ENCODE results near the gene PECR. TPM values are rescaled to one million over a fixed set of nuclear protein-coding genes. Genes with fewer than 3 reads are reported as not detected.

Gene PECR
- total and polyA plus RNA-seq, 2 of the 13 experiments (the other 11 are each of a cell fraction or from before 2014, with no cell fraction given): 151 to 153 TPM

DNA sequence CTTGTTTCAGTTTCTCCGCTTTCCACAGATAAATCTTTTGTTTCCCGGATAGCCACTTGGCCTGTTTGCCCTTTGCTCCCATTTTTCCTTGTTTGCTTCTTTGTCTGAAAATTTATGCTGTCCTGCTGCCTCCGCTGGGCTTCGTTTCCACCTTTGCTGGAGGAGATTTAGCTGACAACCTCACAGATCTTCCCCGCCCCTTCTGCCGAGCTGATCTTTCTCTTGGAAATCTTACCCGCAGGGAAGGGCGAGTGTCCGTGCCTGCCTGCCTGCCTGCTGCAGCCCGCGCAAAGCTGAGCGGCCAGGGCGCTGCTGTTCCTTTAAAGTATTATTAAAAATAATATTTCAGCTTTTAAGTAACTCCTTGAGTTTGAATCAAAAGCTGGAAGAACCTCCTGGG, 26.2 kb upstream of the PECR start (continued):
- TF ChIP-seq ZNF292 (CRISPR knock-in tag; IDR thresholded peaks at IDR 0.05; ENCODE audit: borderline replicate concordance, low read depth) (peak; percentile 81; the same call in 1 of the 2 replicates), ZBTB37 (CRISPR knock-in tag; IDR thresholded peaks at IDR 0.05) (no peak), HMGXB4 (CRISPR knock-in tag; IDR thresholded peaks at IDR 0.05; ENCODE audit: borderline replicate concordance in 1 of 2, low read depth in 1 of 2) (0 out of 4 replicates have a peak, but pooled peaks of 1 of the 2 experiments have one; percentile 62), MXD4 (CRISPR knock-in tag; IDR thresholded peaks at IDR 0.05) (0 out of 2 replicates have a peak, but pooled peaks have one; percentile 5), POLR2G (IDR thresholded peaks at IDR 0.05; ENCODE audit: low read depth, low read length) (peak; percentile 42; the same call in 1 of the 2 replicates), ZNF567 (CRISPR knock-in tag; IDR thresholded peaks at IDR 0.05; ENCODE audit: borderline replicate concordance) (0 out of 2 replicates have a peak, but pooled peaks have one; percentile 78), ZNF142 (CRISPR knock-in tag; IDR thresholded peaks at IDR 0.05) (peak; percentile 75; the same call in 1 of the 2 replicates), ZFP36L2 (CRISPR knock-in tag; IDR thresholded peaks at IDR 0.05) (no peak), KMT2A (CRISPR knock-in tag; IDR thresholded peaks at IDR 0.05) (peak; percentile 69; the same call in 1 of the 2 replicates), GATAD1 (CRISPR knock-in tag; IDR thresholded peaks at IDR 0.05) (peak; percentile 55; the same call in 1 of the 2 replicates), ZNF251 (CRISPR knock-in tag; IDR thresholded peaks at IDR 0.05) (no peak), SOX5 (CRISPR knock-in tag; IDR thresholded peaks at IDR 0.05; ENCODE audit: borderline replicate concordance) (0 out of 2 replicates have a peak, but pooled peaks have one; percentile 10)
- TF ChIP-seq, protein P1, sequence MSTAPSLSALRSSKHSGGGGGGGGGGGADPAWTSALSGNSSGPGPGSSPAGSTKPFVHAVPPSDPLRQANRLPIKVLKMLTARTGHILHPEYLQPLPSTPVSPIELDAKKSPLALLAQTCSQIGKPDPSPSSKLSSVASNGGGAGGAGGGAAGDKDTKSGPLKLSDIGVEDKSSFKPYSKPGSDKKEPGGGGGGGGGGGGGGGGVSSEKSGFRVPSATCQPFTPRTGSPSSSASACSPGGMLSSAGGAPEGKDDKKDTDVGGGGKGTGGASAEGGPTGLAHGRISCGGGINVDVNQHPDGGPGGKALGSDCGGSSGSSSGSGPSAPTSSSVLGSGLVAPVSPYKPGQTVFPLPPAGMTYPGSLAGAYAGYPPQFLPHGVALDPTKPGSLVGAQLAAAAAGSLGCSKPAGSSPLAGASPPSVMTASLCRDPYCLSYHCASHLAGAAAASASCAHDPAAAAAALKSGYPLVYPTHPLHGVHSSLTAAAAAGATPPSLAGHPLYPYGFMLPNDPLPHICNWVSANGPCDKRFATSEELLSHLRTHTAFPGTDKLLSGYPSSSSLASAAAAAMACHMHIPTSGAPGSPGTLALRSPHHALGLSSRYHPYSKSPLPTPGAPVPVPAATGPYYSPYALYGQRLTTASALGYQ (CRISPR knock-in tag; IDR thresholded peaks at IDR 0.05): no peak
- TF ChIP-seq, protein P2, sequence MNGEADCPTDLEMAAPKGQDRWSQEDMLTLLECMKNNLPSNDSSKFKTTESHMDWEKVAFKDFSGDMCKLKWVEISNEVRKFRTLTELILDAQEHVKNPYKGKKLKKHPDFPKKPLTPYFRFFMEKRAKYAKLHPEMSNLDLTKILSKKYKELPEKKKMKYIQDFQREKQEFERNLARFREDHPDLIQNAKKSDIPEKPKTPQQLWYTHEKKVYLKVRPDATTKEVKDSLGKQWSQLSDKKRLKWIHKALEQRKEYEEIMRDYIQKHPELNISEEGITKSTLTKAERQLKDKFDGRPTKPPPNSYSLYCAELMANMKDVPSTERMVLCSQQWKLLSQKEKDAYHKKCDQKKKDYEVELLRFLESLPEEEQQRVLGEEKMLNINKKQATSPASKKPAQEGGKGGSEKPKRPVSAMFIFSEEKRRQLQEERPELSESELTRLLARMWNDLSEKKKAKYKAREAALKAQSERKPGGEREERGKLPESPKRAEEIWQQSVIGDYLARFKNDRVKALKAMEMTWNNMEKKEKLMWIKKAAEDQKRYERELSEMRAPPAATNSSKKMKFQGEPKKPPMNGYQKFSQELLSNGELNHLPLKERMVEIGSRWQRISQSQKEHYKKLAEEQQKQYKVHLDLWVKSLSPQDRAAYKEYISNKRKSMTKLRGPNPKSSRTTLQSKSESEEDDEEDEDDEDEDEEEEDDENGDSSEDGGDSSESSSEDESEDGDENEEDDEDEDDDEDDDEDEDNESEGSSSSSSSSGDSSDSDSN (CRISPR knock-in tag; IDR thresholded peaks at IDR 0.05): peak; percentile 37; the same call in 1 of the 2 replicates
